ENCODE results near the gene XRCC3. TPM values are rescaled to one million over a fixed set of nuclear protein-coding genes. Genes with fewer than 3 reads are reported as not detected.

Gene XRCC3
- total and polyA plus RNA-seq, 8 donors = 9.2 to 26.0 (median 17.8) TPM

GRCh38 chr14:103730490-103731035 lies 15.3 kb upstream of the XRCC3 start:
- Histone ChIP-seq H3K4me3 (no peak overlapping the region), H3K9me3 (no peaks in the 10 kb centered on the region), H3K27ac (no peak overlapping the region), H3K27me3 (no peaks in the 10 kb centered on the region), H3K36me3 (peaks cover 0 to 84% of the 10 kb centered on the region in 2 donors), H3K4me1 (peaks cover 0 to 6% of the 10 kb centered on the region in 2 donors)
- TF ChIP-seq, protein P1, sequence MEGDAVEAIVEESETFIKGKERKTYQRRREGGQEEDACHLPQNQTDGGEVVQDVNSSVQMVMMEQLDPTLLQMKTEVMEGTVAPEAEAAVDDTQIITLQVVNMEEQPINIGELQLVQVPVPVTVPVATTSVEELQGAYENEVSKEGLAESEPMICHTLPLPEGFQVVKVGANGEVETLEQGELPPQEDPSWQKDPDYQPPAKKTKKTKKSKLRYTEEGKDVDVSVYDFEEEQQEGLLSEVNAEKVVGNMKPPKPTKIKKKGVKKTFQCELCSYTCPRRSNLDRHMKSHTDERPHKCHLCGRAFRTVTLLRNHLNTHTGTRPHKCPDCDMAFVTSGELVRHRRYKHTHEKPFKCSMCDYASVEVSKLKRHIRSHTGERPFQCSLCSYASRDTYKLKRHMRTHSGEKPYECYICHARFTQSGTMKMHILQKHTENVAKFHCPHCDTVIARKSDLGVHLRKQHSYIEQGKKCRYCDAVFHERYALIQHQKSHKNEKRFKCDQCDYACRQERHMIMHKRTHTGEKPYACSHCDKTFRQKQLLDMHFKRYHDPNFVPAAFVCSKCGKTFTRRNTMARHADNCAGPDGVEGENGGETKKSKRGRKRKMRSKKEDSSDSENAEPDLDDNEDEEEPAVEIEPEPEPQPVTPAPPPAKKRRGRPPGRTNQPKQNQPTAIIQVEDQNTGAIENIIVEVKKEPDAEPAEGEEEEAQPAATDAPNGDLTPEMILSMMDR (IDR thresholded peaks at IDR 0.05) = no peak
- ATAC-seq (no peak), DNase-seq (peak in 1 of 4 donors; percentile 59)
- intact Hi-C loops (cut with DNase I) = no loop called here

DNA sequence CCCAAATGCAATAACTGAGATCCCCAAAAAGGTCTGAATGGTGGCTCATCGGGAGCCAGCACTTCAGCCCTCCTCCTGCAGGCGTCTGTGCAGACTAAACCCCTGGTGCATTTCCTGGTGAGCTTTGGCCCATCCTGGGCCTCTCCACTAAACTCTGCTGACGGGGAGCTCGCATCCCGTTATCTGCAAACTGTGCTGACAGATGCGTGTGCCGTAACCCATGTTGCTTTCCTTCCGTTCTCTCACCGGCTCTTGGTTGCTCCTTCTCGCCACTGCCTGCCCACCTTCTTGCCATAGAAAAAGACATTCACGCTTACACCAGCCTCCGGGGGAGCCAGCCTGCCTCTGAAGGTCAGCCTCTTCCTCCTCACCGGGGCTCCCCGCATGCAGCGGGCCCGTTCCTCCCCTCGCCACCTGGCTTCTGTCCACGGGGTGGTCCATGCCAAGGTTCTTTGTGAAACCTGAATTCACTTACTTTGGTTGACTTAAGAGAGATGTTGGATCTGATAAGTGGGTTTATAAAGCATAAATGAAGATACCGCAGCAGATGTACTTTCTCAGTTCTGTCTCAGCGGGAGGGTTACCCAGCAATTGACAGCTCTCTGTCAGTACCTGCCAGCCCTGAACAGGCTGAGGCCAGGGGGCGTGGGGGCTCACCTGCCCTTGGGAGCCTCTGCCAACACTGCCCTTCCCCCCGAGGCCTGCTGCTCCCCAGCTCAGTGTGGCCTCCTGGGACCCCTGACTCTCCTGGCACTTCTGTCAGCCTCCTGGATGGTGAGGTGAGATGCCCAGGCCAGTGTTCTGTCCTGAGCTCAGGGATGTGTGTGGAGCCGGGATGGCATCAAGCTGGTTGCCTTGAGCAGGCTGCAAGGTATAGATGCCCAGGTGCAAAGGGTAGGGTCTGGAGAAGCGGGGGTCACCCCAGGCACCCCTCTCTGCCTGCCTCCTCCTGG lies 14.5 kb upstream of the XRCC3 start:
- no peak overlapping the region for H3K4me3 ChIP-seq
- H3K27ac ChIP-seq = no peak overlapping the region
- peaks cover 0 to 82% of the 10 kb centered on the region in 2 donors for H3K36me3 ChIP-seq
- ATAC-seq = no peak
- intact Hi-C loops (cut with DNase I) = no loop called here
- no peaks in the 10 kb centered on the region for H3K27me3 ChIP-seq
- H3K4me1 ChIP-seq = peaks cover 0 to 6% of the 10 kb centered on the region in 2 donors
- DNase-seq = peak in 1 of 4 donors; percentile 58
- no peaks in the 10 kb centered on the region for H3K9me3 ChIP-seq
- TF ChIP-seq, protein P1 (IDR thresholded peaks at IDR 0.05) = no peak

DNA sequence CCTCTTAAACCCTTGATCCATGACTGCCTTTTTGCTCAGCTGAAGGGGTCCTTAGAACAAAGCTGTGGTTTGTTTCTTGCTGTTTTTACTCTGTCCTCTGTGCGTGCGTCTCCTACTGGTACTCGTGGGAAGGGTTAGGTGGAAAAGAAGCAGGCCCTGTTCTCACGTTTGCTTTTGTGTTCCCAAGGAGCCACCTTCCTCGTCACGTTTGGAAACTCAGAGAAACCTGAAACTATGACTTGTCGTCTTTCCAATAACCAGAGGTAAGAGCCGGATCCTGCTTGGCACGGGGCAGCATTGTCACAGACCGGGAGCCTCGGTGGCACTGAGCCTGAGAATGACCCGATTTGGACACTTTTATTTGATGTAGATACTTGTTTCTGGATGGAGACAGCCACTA lies 13.5 kb upstream of the XRCC3 start:
- intact Hi-C loops (cut with DNase I) = no loop called here
- H3K36me3 ChIP-seq = peaks cover 0 to 73% of the 10 kb centered on the region in 2 donors
- ATAC-seq = peak; percentile 23

GRCh38 chr14:103728141-103728540 lies 12.9 kb upstream of the XRCC3 start:
- Histone ChIP-seq H3K4me1 (peaks cover 10 to 18% of the 10 kb centered on the region in 2 donors), H3K27ac (no peak overlapping the region), H3K36me3 (peaks cover 0 to 68% of the 10 kb centered on the region in 2 donors), H3K27me3 (no peaks in the 10 kb centered on the region), H3K9me3 (no peaks in the 10 kb centered on the region), H3K4me3 (no peak overlapping the region)
- intact Hi-C loops (cut with DNase I) = no loop called here
- ATAC-seq (no peak), DNase-seq (peak in 1 of 4 donors; percentile 71)
- TF ChIP-seq, protein P1 (IDR thresholded peaks at IDR 0.05) = no peak

More for the DNA sequence above, 13.5 kb upstream of the XRCC3 start:
- DNase-seq = no peak
- Histone ChIP-seq H3K27me3 (no peaks in the 10 kb centered on the region), H3K4me3 (no peak overlapping the region), H3K4me1 (peaks cover 8 to 12% of the 10 kb centered on the region in 2 donors), H3K27ac (no peak overlapping the region), H3K9me3 (no peaks in the 10 kb centered on the region)
- TF ChIP-seq, protein P1 (IDR thresholded peaks at IDR 0.05) = no peak

Data from left lung (tissue), 10 donors.